DOHH2 (cell line): Measurements from ENCODE around the gene CHRDL2.
A peak's percentile ranks its signal among the peaks of the same experiment; 100 is the strongest.
"Not testable (repeated sequence)": the region's sequence is repeated elsewhere in the genome, so short reads cannot be mapped to it uniquely, and the experiment has no call there.

Experiments
- H3F3A ChIP-seq: fragments of 200-600 bp; sonication (generic), shearing (Covaris generic); 2 replicates; pipeline ENCODE4 v1.6.0; 2016; ENCODE audit warnings: antibody characterized with exemption, mild to moderate bottlenecking; ENCODE audit not compliant: control insufficient read depth, insufficient read depth
- H3K27ac ChIP-seq: fragments of 200-600 bp; sonication (generic); 2 replicates; pipeline ENCODE4 v1.5.1; 2014; ENCODE audit warnings: low read depth, mild to moderate bottlenecking, low read length, moderate library complexity
- H3K27me3 ChIP-seq: fragments of 200-600 bp; sonication (generic); 2 replicates; pipeline ENCODE4 v1.6.1; 2014; ENCODE audit warnings: mild to moderate bottlenecking, low read length, mixed read lengths; ENCODE audit not compliant: control insufficient read depth
- H3K36me3 ChIP-seq: fragments of 200-600 bp; sonication (generic); 2 replicates; pipeline ENCODE4 v1.6.1; 2014; ENCODE audit warnings: mild to moderate bottlenecking, low read length, moderate library complexity, mixed read lengths; ENCODE audit not compliant: control insufficient read depth
- H3K4me1 ChIP-seq: fragments of 200-600 bp; sonication (generic); 2 replicates; pipeline ENCODE4 v1.6.1; 2014; ENCODE audit warnings: mild to moderate bottlenecking, low read length, mixed read lengths; ENCODE audit not compliant: control insufficient read depth
- H3K4me2 ChIP-seq: fragments of 200-600 bp; sonication (generic); 2 replicates; pipeline ENCODE4 v1.6.0; 2014; ENCODE audit warnings: mild to moderate bottlenecking, low read length, moderate library complexity
- H3K4me3 ChIP-seq: fragments of 200-600 bp; sonication (generic); 2 replicates; pipeline ENCODE4 v1.5.1; 2014; ENCODE audit warnings: mild to moderate bottlenecking, low read length, mixed read lengths
- H3K79me2 ChIP-seq: fragments of 200-600 bp; sonication (generic); 2 replicates; pipeline ENCODE4 v1.6.1; 2014; ENCODE audit warnings: mild to moderate bottlenecking, low read length, mixed read lengths; ENCODE audit not compliant: control insufficient read depth
- H3K9me2 ChIP-seq: fragments of 200-600 bp; sonication (generic); replicated peaks from 2 replicates; pipeline ENCODE4 v1.6.1; 2014; ENCODE audit warnings: mild to moderate bottlenecking, low read length, mixed read lengths; ENCODE audit not compliant: control insufficient read depth
- H3K9me3 ChIP-seq: fragments of 200-600 bp; sonication (generic); 2 replicates; pipeline ENCODE4 v1.6.1; 2014; ENCODE audit warnings: antibody characterized with exemption, low read length, mixed read lengths; ENCODE audit not compliant: control insufficient read depth, insufficient read depth
- H4K20me1 ChIP-seq: fragments of 200-600 bp; sonication (generic); 2 replicates; pipeline ENCODE4 v1.6.0; 2014; ENCODE audit warnings: low read depth, mild to moderate bottlenecking, antibody characterized with exemption, low read length, moderate library complexity; ENCODE audit not compliant: control insufficient read depth, insufficient read depth
- EZH2phosphoT487 ChIP-seq: fragments of 200-600 bp; sonication (generic); IDR thresholded peaks from 2 replicates; pipeline ENCODE4 v1.6.1; 2017; ENCODE audit warnings: borderline replicate concordance, mild to moderate bottlenecking, antibody characterized with exemption, low read length, moderate library complexity, mixed read lengths
- TF ChIP-seq, protein P1 (sequence below): fragments of 200-600 bp; sonication (generic); IDR thresholded peaks from one replicate; pipeline ENCODE4 v1.5.1; 2014; ENCODE audit warnings: antibody characterized with exemption, mild to moderate bottlenecking, low read depth, low read length; ENCODE audit not compliant: poor library complexity, severe bottlenecking

The CHRDL2 gene

DNA sequence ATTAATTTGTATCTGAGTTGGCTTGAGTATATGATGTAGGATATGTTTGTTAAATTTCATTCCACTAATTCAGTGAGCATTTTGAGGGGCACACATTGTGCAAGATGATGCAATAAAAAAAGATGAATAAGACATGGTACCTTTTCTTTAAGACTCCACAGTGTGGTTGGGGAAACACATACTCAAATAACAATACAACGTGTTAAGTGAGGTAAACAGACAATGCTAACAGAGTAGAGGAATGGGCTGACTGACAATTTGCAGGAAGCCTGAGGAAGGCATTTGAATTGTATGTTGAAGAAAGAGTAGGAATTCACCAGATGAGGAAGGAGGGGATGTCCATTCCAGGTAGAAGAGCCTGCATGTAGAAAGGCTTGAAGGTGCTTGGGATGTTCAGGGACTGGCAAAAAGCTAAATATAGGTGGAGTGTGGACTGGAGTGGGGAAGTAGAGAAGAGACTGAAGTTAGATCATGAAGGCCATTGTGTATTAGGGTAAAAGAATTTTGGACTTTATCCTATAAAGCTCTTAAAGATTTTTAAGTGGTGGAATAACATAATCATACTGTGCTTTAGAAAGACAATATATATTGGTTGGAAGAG lies 24.3 kb upstream of the CHRDL2 start:
- TF ChIP-seq EZH2phosphoT487: no peak
- TF ChIP-seq, protein P1, sequence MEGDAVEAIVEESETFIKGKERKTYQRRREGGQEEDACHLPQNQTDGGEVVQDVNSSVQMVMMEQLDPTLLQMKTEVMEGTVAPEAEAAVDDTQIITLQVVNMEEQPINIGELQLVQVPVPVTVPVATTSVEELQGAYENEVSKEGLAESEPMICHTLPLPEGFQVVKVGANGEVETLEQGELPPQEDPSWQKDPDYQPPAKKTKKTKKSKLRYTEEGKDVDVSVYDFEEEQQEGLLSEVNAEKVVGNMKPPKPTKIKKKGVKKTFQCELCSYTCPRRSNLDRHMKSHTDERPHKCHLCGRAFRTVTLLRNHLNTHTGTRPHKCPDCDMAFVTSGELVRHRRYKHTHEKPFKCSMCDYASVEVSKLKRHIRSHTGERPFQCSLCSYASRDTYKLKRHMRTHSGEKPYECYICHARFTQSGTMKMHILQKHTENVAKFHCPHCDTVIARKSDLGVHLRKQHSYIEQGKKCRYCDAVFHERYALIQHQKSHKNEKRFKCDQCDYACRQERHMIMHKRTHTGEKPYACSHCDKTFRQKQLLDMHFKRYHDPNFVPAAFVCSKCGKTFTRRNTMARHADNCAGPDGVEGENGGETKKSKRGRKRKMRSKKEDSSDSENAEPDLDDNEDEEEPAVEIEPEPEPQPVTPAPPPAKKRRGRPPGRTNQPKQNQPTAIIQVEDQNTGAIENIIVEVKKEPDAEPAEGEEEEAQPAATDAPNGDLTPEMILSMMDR: no peak

DNA sequence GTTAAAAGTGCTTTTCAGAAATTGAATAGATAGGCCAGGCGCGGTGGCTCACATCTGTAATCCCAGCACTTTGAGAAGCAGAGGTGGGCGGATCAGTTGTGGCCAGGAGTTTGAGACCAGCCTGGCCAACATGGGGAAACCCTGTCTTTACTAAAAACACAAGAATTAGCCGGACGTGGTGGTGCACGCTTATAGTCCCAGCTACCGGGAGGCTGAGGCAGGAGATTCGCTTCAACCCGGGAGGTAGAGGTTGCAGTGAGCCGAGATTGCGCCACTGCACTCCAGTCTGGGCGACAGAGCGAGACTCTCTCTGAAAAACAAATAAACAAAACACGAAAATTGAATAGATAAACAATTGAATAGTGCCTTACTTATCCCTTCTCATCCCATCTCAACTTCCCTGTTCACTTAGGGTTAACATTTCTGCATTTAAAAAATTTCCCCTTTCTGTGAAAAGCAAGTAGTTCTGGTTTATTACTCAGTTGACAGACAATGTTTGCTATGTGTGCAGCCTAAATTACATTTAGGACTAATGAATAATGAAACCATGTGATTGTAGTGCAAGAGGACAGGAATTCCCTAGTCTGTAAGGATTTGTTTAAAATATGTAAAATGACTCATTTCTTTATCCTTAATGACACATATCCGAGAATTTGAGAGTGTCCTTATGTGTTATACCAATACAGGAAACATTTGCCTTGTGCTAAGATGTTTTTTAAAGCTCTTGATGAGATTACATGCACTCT lies 23.5 kb upstream of the CHRDL2 start:
- H3K4me3 ChIP-seq: no peak overlapping the region
- no peaks in the 10 kb centered on the region for H3K27me3 ChIP-seq
- H3K4me2 ChIP-seq: no peak overlapping the region
- TF ChIP-seq, protein P1: no peak
- TF ChIP-seq EZH2phosphoT487: no peak
- H3K4me1 ChIP-seq: peaks cover 13% of the 10 kb centered on the region
- H3F3A ChIP-seq: no peaks in the 10 kb centered on the region
- no peak overlapping the region for H3K27ac ChIP-seq
- H3K36me3 ChIP-seq: peaks cover 7% of the 10 kb centered on the region; the same call in 1 of the 2 replicates
- no peaks in the 10 kb centered on the region for H3K9me3 ChIP-seq
- H4K20me1 ChIP-seq: 0 out of 2 replicates have a peak, but pooled peaks cover 2% of the 10 kb centered on the region
- H3K79me2 ChIP-seq: peaks cover 70% of the 10 kb centered on the region
- H3K9me2 ChIP-seq: no peaks in the 10 kb centered on the region

More for the DNA sequence above, 24.3 kb upstream of the CHRDL2 start:
- peaks cover 62% of the 10 kb centered on the region for H3K79me2 ChIP-seq
- H4K20me1 ChIP-seq: no peaks in the 10 kb centered on the region
- H3F3A ChIP-seq: no peaks in the 10 kb centered on the region
- H3K4me1 ChIP-seq: peaks cover 6% of the 10 kb centered on the region
- H3K9me3 ChIP-seq: no peaks in the 10 kb centered on the region
- no peak overlapping the region for H3K4me2 ChIP-seq
- no peaks in the 10 kb centered on the region for H3K9me2 ChIP-seq
- H3K4me3 ChIP-seq: no peak overlapping the region
- H3K36me3 ChIP-seq: peaks cover 7% of the 10 kb centered on the region; the same call in 1 of the 2 replicates
- no peak overlapping the region for H3K27ac ChIP-seq
- H3K27me3 ChIP-seq: no peaks in the 10 kb centered on the region

DNA sequence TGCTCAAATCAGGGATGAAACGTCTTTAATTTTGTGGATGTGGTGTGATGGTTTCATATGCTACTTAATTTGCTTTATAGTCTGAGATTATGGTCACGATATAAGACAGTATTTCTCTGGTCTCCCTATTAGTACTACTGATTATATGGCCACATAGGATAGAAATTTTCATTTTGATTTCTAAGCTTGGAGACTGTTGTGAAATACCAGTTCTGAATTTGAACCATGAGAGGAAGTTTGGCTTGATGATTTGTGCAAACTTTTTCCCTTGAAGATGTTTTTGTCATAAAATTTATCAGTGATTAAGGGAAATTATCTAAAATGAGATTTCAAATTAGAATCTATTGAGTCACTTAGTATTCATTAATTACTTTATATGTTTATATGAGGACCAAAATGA lies 20.1 kb upstream of the CHRDL2 start:
- Histone ChIP-seq H3K36me3 (peaks cover 7% of the 10 kb centered on the region; the same call in 1 of the 2 replicates), H3K4me1 (peaks cover 21% of the 10 kb centered on the region), H3K79me2 (peaks cover 71% of the 10 kb centered on the region), H3F3A (no peaks in the 10 kb centered on the region), H3K9me2 (no peaks in the 10 kb centered on the region), H3K4me2 (peak overlapping the region; percentile 21; the same call in 1 of the 2 replicates), H3K27me3 (no peaks in the 10 kb centered on the region), H3K27ac (no peak overlapping the region), H3K9me3 (no peaks in the 10 kb centered on the region), H3K4me3 (no peak overlapping the region), H4K20me1 (0 out of 2 replicates have a peak, but pooled peaks cover 2% of the 10 kb centered on the region)
- TF ChIP-seq, protein P1: no peak
- TF ChIP-seq EZH2phosphoT487: no peak

DNA sequence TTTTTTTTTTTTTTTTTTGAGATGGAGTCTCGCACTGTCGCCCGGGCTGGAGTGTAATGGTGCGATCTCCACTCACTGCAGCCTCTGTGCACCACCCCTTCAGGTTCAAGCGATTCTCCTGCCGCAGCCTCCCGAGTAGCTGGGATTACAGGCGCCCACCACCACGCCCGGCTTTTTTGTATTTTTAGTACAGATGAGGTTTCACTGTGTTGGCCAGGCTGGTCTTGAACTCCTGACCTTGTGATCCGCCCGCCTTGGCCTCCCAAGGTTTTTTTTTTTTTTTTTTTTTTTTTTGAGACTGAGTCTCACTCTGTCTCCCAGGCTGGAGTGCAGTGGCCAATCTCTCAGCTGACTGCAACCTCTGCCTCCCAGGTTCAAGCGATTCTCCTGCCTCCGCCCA lies 19.4 kb upstream of the CHRDL2 start:
- peaks cover 64% of the 10 kb centered on the region for H3K79me2 ChIP-seq
- H3K36me3 ChIP-seq, H3K27ac ChIP-seq, H3K27me3 ChIP-seq, H4K20me1 ChIP-seq, H3K9me3 ChIP-seq, H3K4me3 ChIP-seq, H3F3A ChIP-seq, H3K9me2 ChIP-seq: not testable (repeated sequence)
- peak overlapping the region; percentile 87 for H3K4me2 ChIP-seq
- peaks cover 21% of the 10 kb centered on the region for H3K4me1 ChIP-seq
